A549 (cell line): ENCODE measurements around the gene CHRNA10. TPM values are rescaled to one million over a fixed set of nuclear protein-coding genes. Genes with fewer than 3 reads are reported as not detected.

Source experiments
- ATAC-seq, 2 experiments: fragments of 200-7000 bp in 1 of 2; fragments of >200 bp in 1 of 2; cut with Nextera tagmentation in 1 of 2; cut with Tn5 transposase in 1 of 2; 3 replicates each; pipeline versions ENCODE4 v1.8.0 to v1.9.1; 2018 to 2020; ENCODE audit warnings: mild to moderate bottlenecking in 1 of 2, moderate library complexity in 1 of 2
- CTCF ChIA-PET: fragments of 300-600 bp; sonication (Branson Sonifier 250); formaldehyde crosslinking; extraction: SDS; loops from one replicate; lab custom pipeline; 2021; ENCODE audit warnings: antibody characterized with exemption, inconsistent platforms; lab: Yijun Ruan, JAX
- POLR2A ChIA-PET: fragments of 350-600 bp; formaldehyde crosslinking; extraction: SDS; loops from one replicate; lab custom pipeline; 2021; ENCODE audit warnings: antibody characterized with exemption, inconsistent platforms; lab: Yijun Ruan, JAX
- DNase-seq, 2 experiments: peaks; one replicate each; pipeline versions ENCODE4 v3.0.0 to v3.0.0-alpha.2; 2011 to 2016; ENCODE audit warnings: low read depth in 1 of 2, low spot score in 1 of 2
- FAIRE-seq: peaks from 2 replicates; lab custom pipeline; 2011; peaks lifted over from hg19 to GRCh38; lab: Jason Lieb, UNC
- H3K27ac ChIP-seq, 2 experiments: fragments of >200 bp; sonication (Bioruptor Twin); formaldehyde crosslinking; 3 replicates each; pipeline ENCODE4 v1.5.1; 2016 to 2017
- H3K4me1 ChIP-seq: fragments of >200 bp; sonication (Bioruptor Twin); formaldehyde crosslinking; 3 replicates; pipeline ENCODE4 v1.6.1; 2016
- H3K4me2 ChIP-seq: fragments of >200 bp; sonication (Bioruptor Twin); formaldehyde crosslinking; 3 replicates; pipeline ENCODE4 v1.6.1; 2016
- H3K4me3 ChIP-seq: fragments of >200 bp; sonication (Bioruptor Twin); formaldehyde crosslinking; 3 replicates; pipeline ENCODE4 v1.5.1; 2016
- H3K9me3 ChIP-seq: fragments of >200 bp; sonication (Bioruptor Twin); formaldehyde crosslinking; 3 replicates; pipeline ENCODE4 v1.6.1; 2016
- ATOH8 ChIP-seq: fragments of 250-450 bp; sonication (Bioruptor Pico); IDR thresholded peaks from 2 replicates; pipeline ENCODE4 v1.5.0; 2020; ENCODE audit warnings: low read depth, mild to moderate bottlenecking, moderate library complexity
- BCL3 ChIP-seq: fragments of >200 bp; sonication (Bioruptor Twin); formaldehyde crosslinking; IDR thresholded peaks from 3 replicates; pipeline ENCODE4 v1.6.1; 2016
- CEBPB ChIP-seq, 2 experiments: fragments of >200 bp in 1 of 2; sonication (Bioruptor Twin) in 1 of 2; formaldehyde crosslinking in 1 of 2; IDR thresholded peaks; 2 replicates each; pipeline ENCODE4 v1.6.1; 2012 to 2016
- E2F6 ChIP-seq: IDR thresholded peaks from 2 replicates; pipeline ENCODE4 v1.6.1; 2012; ENCODE audit warnings: low read depth, borderline replicate concordance
- EHF ChIP-seq: fragments of 250-450 bp; sonication (Bioruptor Pico); IDR thresholded peaks from 2 replicates; pipeline ENCODE4 v1.5.0; 2020; ENCODE audit warnings: mild to moderate bottlenecking
- HMGXB4 ChIP-seq: fragments of 250-450 bp; sonication (Bioruptor Pico); IDR thresholded peaks from 2 replicates; pipeline ENCODE4 v1.5.0; 2021; ENCODE audit warnings: mild to moderate bottlenecking, moderate library complexity, borderline replicate concordance
- HOXA7 ChIP-seq: fragments of 250-450 bp; sonication (Bioruptor Pico); IDR thresholded peaks from 2 replicates; pipeline ENCODE4 v1.5.0; 2020; ENCODE audit warnings: mild to moderate bottlenecking, moderate library complexity
- JUNB ChIP-seq: fragments of >200 bp; sonication (Bioruptor Twin); formaldehyde crosslinking; IDR thresholded peaks from 2 replicates; pipeline ENCODE4 v1.6.1; 2016
- KDM1A ChIP-seq: fragments of 200-600 bp; sonication (generic); IDR thresholded peaks from 2 replicates; pipeline ENCODE4 v1.6.1; 2016; ENCODE audit warnings: low read depth, mild to moderate bottlenecking
- MAX ChIP-seq: IDR thresholded peaks from 2 replicates; pipeline ENCODE4 v1.6.1; 2012
- NPAS2 ChIP-seq: fragments of 250-450 bp; sonication (Bioruptor Pico); IDR thresholded peaks from 2 replicates; pipeline ENCODE4 v1.8.0; 2022; ENCODE audit warnings: mild to moderate bottlenecking, moderate library complexity, borderline replicate concordance
- NR3C1 ChIP-seq: fragments of >200 bp; sonication (Bioruptor Twin); formaldehyde crosslinking; IDR thresholded peaks from 3 replicates; pipeline ENCODE4 v1.6.1; 2017
- PHF8 ChIP-seq: fragments of 200-600 bp; sonication (generic); IDR thresholded peaks from 2 replicates; pipeline ENCODE4 v1.6.1; 2016; ENCODE audit warnings: low read depth, mild to moderate bottlenecking, antibody characterized with exemption, moderate library complexity, borderline replicate concordance
- POLR2A ChIP-seq: IDR thresholded peaks from 2 replicates; pipeline ENCODE4 v1.6.1; 2012; ENCODE audit warnings: mild to moderate bottlenecking, low read length
- RAD21 ChIP-seq, 2 experiments: fragments of >200 bp in 1 of 2; sonication (Bioruptor Twin) in 1 of 2; formaldehyde crosslinking in 1 of 2; IDR thresholded peaks in 1 of 2; conservative IDR thresholded peaks in 1 of 2; 2 replicates in 1 of 2; 3 replicates in 1 of 2; pipeline ENCODE4 v1.6.1; 2012 to 2018; ENCODE audit warnings: inconsistent platforms in 1 of 2
- TP53 ChIP-seq: fragments of 250-450 bp; sonication (Bioruptor Pico); IDR thresholded peaks from 2 replicates; pipeline ENCODE4 v1.5.0; 2021; ENCODE audit warnings: mild to moderate bottlenecking, moderate library complexity
- ZFP36 ChIP-seq: fragments of 450-650 bp; IDR thresholded peaks from 2 replicates; pipeline ENCODE4 v1.6.1; 2014; ENCODE audit warnings: borderline replicate concordance; ENCODE audit not compliant: partially characterized antibody
- WGBS: methylation state at CpG from one replicate; pipeline ENCODE4 v1.1.6; 2017; ENCODE audit errors: missing lambda C conversion rate; 5-methylcytosine and 5-hydroxymethylcytosine counted together
- polyA plus RNA-seq, 4 experiments: library from polyadenylated mRNA; depleted of rRNA in 3 of 4; stranded (reverse); fragments of >200 nt; fragmentation: RNase III in 1 of 4; extraction: RNeasy Plus Mini Kit Qiagen cat#74134 plus additional on column Dnase treatment in 1 of 4; gene quantifications; 2 replicates in 3 of 4; 3 replicates in 1 of 4; pipeline ENCODE4 v1.2.3, GENCODE V29; 2011 to 2017

CHRNA10 gene
- polyA plus RNA-seq, 2 of the 4 experiments (the other 2 are of a cell fraction), result 0.44 to 0.85 TPM

DNA sequence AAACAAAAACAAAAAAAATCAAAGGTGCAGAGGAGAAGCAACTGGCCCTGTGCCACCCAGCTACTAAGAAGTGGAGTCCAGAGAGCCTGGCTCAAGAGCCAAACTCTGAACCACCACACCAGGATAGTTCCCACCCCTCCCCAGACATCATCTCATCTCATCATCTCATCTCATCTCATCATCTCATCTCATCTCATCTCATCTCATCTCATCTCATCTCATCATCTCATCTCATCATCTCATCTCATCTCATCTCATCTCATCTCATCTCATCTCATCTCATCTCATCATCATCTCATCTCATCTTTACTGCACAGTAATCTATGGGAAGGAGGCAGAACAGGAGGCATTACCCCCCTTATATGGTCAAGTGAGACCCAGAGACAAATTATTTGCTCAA is 8.3 kb downstream of the CHRNA10 start:
- ATAC-seq (no peak), DNase-seq (no peak), FAIRE-seq (no peak)
- no peaks in the 10 kb centered on the region for H3K9me3 ChIP-seq
- TF ChIP-seq JUNB, result no peak
- no peak for TF ChIP-seq ZFP36
- TF ChIP-seq PHF8, result no peak
- no peak overlapping the region for H3K4me2 ChIP-seq
- H3K4me3 ChIP-seq, result no peak overlapping the region
- no peak overlapping the region for H3K27ac ChIP-seq
- ChIA-PET POLR2A (no interaction called here), CTCF (no interaction called here)
- no peaks in the 10 kb centered on the region for H3K4me1 ChIP-seq

DNA sequence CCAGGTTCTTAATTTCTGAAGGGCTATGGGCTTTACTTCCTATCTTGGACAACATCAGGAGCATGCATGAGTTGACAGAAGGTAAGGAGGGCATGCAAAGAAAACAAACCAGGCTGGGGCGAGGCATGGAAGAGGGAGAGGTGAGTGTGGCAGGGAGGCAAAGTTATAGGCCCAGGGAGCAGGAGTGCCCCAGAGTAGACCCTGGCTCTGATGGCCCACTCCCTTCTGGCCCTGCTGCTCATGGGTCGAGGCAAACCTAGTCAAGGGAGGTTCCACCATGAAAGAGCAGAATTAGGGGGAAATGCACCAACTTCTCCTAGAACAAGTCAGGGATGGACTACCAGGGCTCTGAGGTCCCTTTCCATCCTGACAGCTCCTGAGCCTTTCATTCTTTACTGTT is 10.2 kb downstream of the CHRNA10 start:
- 53% methylated on average over 2 of the region's 2 CpGs for WGBS
- ChIA-PET POLR2A (no interaction called here), CTCF (no interaction called here)
- no peak for FAIRE-seq
- Histone ChIP-seq H3K9me3 (no peaks in the 10 kb centered on the region), H3K4me1 (no peaks in the 10 kb centered on the region), H3K4me3 (no peak overlapping the region), H3K4me2 (no peak overlapping the region), H3K27ac (no peak overlapping the region)
- no peak for DNase-seq
- 0 out of 6 replicates have a peak, but pooled peaks of 1 of the 2 experiments have one; percentile 14 for ATAC-seq
- no peak for TF ChIP-seq E2F6
- no peak for TF ChIP-seq HOXA7 (CRISPR knock-in tag)
- TF ChIP-seq RAD21 (conservative IDR thresholded peaks at IDR 0.05 in 1 of 2, IDR thresholded peaks at IDR 0.05 in 1 of 2), result no peak
- TF ChIP-seq POLR2A, result no peak
- TF ChIP-seq BCL3, result no peak
- TF ChIP-seq ZFP36, result no peak
- TF ChIP-seq ATOH8, result no peak
- no peak for TF ChIP-seq CEBPB (IDR thresholded peaks at IDR 0.05)
- TF ChIP-seq NPAS2, result no peak
- no peak for TF ChIP-seq HMGXB4 (CRISPR knock-in tag)
- no peak for TF ChIP-seq KDM1A
- TF ChIP-seq EHF (CRISPR knock-in tag), result no peak
- no peak for TF ChIP-seq TP53 (CRISPR knock-in tag)
- no peak for TF ChIP-seq NR3C1
- TF ChIP-seq MAX, result no peak

DNA sequence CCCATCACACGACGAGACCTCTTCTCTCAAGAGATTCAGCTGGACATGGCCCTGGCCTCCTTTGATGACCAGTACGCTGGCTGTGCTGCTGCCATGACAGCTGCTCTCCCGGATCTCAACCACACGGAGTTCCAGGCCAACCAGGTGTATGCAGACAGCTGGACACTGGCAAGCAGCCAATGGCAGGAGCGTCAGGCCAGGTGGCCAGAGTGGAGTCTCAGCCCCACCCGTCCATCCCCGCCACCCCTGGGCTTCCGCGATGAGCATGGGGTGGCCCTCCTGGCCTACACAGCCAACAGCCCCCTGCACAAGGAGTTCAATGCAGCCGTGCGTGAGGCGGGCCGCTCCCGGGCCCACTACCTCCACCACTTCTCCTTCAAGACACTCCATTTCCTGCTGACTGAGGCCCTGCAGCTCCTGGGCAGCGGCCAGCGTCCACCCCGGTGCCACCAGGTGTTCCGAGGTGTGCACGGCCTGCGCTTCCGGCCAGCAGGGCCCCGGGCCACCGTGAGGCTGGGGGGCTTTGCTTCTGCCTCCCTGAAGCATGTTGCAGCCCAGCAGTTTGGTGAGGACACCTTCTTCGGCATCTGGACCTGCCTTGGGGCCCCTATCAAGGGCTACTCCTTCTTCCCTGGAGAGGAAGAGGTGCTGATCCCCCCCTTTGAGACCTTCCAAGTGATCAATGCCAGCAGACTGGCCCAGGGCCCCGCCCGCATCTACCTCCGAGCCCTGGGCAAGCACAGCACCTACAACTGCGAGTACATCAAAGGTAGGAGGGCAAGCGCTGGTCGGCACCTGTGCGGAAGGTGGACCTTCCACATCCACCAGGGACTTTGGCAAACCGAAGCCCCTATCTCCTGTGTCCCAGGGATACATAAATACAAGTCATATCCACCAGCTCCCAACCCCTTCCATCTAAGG is 11.3 kb downstream of the CHRNA10 start:
- Histone ChIP-seq H3K4me3 (no peak overlapping the region), H3K9me3 (no peaks in the 10 kb centered on the region), H3K4me2 (no peak overlapping the region), H3K27ac (no peak overlapping the region), H3K4me1 (no peaks in the 10 kb centered on the region)
- ChIA-PET POLR2A (no interaction called here), CTCF (no interaction called here)
- DNase-seq (no peak), FAIRE-seq (no peak), ATAC-seq (peak in 1 of 2 experiments; percentile 10; a peak in 1 of 6 replicates)
- TF ChIP-seq KDM1A, result no peak
- whole genome bisulfite sequencing, result 77% methylated on average over 26 of the region's 33 CpGs
